ENCODE data around the gene HMGN3. TPM values are rescaled to one million over a fixed set of nuclear protein-coding genes. Genes with fewer than 3 reads are reported as not detected.

The HMGN3 gene
- total and polyA plus RNA-seq, 12 donors, result 81.6 to 205 (median 137) TPM

GRCh38 chr6:79249136-79249535, 14.7 kb upstream of the HMGN3 start:
- no peak for DNase-seq

GRCh38 chr6:79246891-79247290, 12.4 kb upstream of the HMGN3 start:
- intact Hi-C loops (cut with DNase I), result no loop called here
- H3K36me3 ChIP-seq, result no peaks in the 10 kb centered on the region
- no peak overlapping the region for H3K27ac ChIP-seq
- H3K9me3 ChIP-seq, result no peaks in the 10 kb centered on the region
- DNase-seq, result no peak
- peaks cover 0 to 12% (median 0%) of the 10 kb centered on the region in 9 donors for H3K4me1 ChIP-seq
- ATAC-seq, result no peak
- TF ChIP-seq CTCF (IDR thresholded peaks at IDR 0.05), result no peak
- H3K27me3 ChIP-seq, result no peaks in the 10 kb centered on the region
- no peak overlapping the region for H3K4me3 ChIP-seq

More at GRCh38 chr6:79249136-79249535, 14.7 kb upstream of the HMGN3 start:
- Histone ChIP-seq H3K27ac (no peak overlapping the region), H3K4me1 (peaks cover 0 to 12% (median 0%) of the 10 kb centered on the region in 9 donors), H3K36me3 (no peaks in the 10 kb centered on the region), H3K27me3 (no peaks in the 10 kb centered on the region), H3K9me3 (peaks cover 0 to 5% (median 0%) of the 10 kb centered on the region in 11 donors), H3K4me3 (no peak overlapping the region)
- intact Hi-C loops (cut with DNase I), result no loop called here
- 81 to 88% methylated on average over 2 of the region's 2 CpGs for WGBS, 2 donors
- TF ChIP-seq CTCF (IDR thresholded peaks at IDR 0.05), result no peak
- ATAC-seq, result no peak

- no peak for TF ChIP-seq CTCF (IDR thresholded peaks at IDR 0.05)
- WGBS, 2 donors, result 78 to 99% methylated on average over 2 of the region's 2 CpGs
- Histone ChIP-seq H3K9me3 (no peaks in the 10 kb centered on the region), H3K36me3 (no peaks in the 10 kb centered on the region), H3K4me3 (no peak overlapping the region), H3K4me1 (peaks cover 0 to 17% (median 9%) of the 10 kb centered on the region in 9 donors), H3K27ac (no peak overlapping the region), H3K27me3 (no peaks in the 10 kb centered on the region)
- intact Hi-C loops (cut with DNase I), result loop anchor here in 1 of 10 donors (5.0 kb wide), 1 partner anchor 164 kb away; the partner anchor contains the start of gene PHIP
- ATAC-seq, result no peak
- no peak for DNase-seq
Measured at GRCh38 chr6:79241228-79241627, 6.7 kb upstream of the HMGN3 start.

GRCh38 chr6:79240509-79240908, 6.0 kb upstream of the HMGN3 start:
- WGBS, 2 donors, result 30 to 42% methylated on average over 1 of the region's 1 CpG

More at GRCh38 chr6:79240509-79240908, 6.0 kb upstream of the HMGN3 start:
- Histone ChIP-seq H3K4me1 (peaks cover 0 to 17% (median 9%) of the 10 kb centered on the region in 9 donors), H3K27me3 (no peaks in the 10 kb centered on the region), H3K4me3 (no peak overlapping the region), H3K36me3 (no peaks in the 10 kb centered on the region), H3K9me3 (no peaks in the 10 kb centered on the region), H3K27ac (no peak overlapping the region)
- peak in 6 of 8 donors; percentile 55 to 96 (median 66) for ATAC-seq
- no peak for TF ChIP-seq CTCF (IDR thresholded peaks at IDR 0.05)
- DNase-seq, result no peak
- intact Hi-C loops (cut with DNase I), result loop anchor here in 1 of 10 donors (5.0 kb wide), 1 partner anchor 163 kb away; the partner anchor contains the start of gene PHIP
